Activated CD4-positive, alpha-beta T cell treated with anti-CD3 and anti-CD28 coated beads, Interleukin-2, amount 50 U/mL, for 24 hours (primary cell): ENCODE results near the gene L1CAM.

ENCODE experiments used
- DNase-seq, 2 donors: peaks; one replicate each; pipeline ENCODE4 v3.0.0-alpha.2; 2020; ENCODE audit warnings: low read depth in 1 of 2, low spot score in 1 of 2

The L1CAM gene, protein sequence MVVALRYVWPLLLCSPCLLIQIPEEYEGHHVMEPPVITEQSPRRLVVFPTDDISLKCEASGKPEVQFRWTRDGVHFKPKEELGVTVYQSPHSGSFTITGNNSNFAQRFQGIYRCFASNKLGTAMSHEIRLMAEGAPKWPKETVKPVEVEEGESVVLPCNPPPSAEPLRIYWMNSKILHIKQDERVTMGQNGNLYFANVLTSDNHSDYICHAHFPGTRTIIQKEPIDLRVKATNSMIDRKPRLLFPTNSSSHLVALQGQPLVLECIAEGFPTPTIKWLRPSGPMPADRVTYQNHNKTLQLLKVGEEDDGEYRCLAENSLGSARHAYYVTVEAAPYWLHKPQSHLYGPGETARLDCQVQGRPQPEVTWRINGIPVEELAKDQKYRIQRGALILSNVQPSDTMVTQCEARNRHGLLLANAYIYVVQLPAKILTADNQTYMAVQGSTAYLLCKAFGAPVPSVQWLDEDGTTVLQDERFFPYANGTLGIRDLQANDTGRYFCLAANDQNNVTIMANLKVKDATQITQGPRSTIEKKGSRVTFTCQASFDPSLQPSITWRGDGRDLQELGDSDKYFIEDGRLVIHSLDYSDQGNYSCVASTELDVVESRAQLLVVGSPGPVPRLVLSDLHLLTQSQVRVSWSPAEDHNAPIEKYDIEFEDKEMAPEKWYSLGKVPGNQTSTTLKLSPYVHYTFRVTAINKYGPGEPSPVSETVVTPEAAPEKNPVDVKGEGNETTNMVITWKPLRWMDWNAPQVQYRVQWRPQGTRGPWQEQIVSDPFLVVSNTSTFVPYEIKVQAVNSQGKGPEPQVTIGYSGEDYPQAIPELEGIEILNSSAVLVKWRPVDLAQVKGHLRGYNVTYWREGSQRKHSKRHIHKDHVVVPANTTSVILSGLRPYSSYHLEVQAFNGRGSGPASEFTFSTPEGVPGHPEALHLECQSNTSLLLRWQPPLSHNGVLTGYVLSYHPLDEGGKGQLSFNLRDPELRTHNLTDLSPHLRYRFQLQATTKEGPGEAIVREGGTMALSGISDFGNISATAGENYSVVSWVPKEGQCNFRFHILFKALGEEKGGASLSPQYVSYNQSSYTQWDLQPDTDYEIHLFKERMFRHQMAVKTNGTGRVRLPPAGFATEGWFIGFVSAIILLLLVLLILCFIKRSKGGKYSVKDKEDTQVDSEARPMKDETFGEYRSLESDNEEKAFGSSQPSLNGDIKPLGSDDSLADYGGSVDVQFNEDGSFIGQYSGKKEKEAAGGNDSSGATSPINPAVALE

GRCh38 chrX:153885968-153886903 is at the start of gene L1CAM:
Gene L1CAM, minus strand, starts transcription at chrX:153886173. Its CDS starts 10,337 bp downstream, at chrX:153875836.
- DNase-seq: no peak

- no peak for DNase-seq
These were observed 49.4 kb upstream of the L1CAM start for GRCh38 chrX:153935326-153935851.

- peak in 1 of 2 donors; percentile 40 for DNase-seq
These were observed 48.9 kb upstream of the L1CAM start, which contains the start of gene NAA10 for GRCh38 chrX:153934762-153935325. Gene NAA10, minus strand, starts transcription at chrX:153935037. Its CDS starts 133 bp downstream, at chrX:153934904.

DNA sequence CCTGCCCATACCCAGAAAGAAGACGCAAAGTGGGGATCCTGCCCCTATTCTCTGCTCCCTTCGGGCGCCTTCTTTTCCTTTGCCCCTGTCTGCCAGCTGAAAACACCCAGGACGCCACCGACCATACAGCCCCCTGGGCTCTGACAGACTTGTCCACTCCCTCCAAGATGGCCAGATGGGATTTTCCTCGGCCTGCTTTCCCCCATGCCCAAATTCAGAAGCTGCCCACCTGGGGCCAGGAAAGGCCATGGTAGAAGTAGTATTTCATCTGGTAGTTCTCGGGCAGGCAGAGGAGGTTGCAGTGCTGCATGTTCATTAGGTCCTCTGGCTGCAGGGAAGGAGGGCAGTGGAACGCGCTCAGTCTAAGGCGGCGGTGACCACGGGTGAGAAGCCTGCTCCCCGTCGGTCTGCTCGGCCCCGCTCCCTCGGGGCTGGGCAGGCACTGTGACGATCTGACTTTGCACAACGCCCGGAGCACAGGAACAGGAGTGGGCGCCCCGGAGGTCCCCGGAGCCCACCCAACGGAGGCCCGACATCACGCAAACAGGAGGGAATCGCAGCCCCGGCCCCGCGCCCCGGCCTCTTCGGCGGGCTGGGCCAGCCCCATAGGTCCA is 48.3 kb upstream of the L1CAM start:
- no peak for DNase-seq

- DNase-seq: no peak
These were observed 47.8 kb upstream of the L1CAM start for GRCh38 chrX:153933748-153934147.

DNA sequence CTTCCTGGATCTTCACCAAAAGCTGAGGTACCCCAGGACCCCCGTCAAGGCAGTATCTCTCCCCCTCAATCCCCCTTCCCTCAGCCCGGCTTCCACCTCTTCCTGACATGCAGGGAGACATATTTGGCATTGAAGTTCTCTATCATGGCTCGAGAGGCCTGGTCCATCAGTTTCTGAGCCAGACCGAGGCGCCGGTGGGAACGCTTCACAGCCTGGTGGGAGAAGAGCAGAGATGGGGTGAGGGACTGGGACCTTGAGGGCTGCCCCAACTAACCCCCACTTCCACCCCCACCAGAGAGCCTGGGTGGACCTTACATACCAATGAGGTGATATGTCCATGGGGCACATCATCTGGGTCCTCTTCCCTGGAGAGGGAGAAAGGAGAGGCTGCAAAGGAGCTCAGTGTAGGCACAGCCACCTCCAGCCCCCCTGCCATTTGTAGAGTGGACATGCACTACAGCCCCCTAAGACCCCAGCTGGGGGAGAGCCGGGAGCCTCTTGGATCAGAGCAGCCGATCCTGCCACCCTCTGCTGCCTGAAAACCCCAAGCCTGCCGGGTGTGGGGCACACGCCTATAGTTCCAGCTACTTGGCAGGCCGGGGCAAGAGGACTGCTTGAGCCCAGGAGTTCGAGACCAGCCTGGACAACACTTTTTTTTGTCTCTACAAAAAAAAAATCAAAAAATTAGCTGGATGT is 46.4 kb upstream of the L1CAM start:
- no peak for DNase-seq

- no peak for DNase-seq
These were observed 45.8 kb upstream of the L1CAM start for GRCh38 chrX:153931748-153932147.

- DNase-seq: no peak
These were observed 45.2 kb upstream of the L1CAM start for GRCh38 chrX:153931151-153931550.

GRCh38 chrX:153930011-153930910 is 44.3 kb upstream of the L1CAM start:
- DNase-seq: no peak

DNA sequence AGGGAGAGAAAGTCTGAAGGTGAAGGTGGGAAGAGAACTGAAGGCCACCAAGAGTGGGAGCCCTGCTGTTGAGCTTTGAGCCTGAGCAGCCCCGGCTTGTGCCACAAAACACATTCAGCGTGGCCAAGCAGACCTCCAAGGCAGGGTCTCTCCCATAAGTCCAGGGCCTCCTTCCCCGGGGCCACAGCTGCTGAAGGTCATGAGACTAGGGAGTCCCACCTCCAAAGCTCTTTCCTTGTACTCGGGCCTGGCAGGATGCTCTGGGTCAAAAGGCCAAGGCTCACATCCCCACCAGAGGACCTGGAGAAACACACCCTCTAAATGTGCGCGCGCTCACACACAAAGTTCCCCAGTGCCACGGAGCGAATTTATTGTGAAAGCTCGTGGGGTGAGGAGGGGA is 43.6 kb upstream of the L1CAM start:
- no peak for DNase-seq

- DNase-seq: no peak
These were observed 42.9 kb upstream of the L1CAM start for GRCh38 chrX:153928846-153929245.

DNA sequence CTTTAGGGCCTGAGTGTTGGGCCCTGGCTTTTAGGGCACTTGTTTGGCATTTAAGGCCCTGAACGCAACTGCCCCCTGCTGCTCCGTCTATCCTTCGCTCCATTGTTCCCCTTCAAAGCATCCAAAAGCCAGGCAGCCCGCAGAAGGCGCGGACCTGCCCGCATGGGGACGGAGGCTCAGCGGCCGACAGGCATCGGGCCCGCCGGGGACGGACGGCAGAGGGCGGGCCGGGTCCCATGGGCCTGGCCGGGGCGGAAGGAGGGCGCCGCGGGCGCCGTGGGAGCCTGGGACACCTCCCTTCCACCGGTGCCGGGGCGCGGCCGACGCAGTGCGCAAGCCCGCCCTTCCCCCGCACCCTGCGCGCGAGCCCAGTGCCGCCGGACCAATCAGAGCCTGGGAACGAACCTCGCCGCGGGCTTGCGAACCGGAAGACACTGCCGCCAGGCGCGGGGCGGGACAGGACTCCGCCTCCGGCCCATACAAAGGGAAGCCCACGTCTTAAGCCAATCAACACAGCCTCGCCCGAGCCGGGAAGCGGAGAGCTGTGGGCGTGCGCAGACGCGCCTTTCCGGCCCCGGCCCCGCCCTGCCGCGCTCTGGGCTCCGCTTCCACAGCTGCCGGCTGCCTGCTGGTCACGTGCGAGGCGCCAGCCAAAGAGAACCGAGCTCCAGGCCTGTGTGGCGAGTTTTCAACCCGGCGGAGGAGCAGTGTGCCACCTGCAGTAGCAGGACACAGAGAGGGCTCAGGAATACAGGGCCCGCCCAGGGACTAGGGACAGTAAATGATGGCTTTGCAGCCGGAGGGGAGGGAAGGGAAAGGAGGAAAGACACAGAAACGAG is 42.2 kb upstream of the L1CAM start:
- DNase-seq: peak; percentile 74 to 84

DNA sequence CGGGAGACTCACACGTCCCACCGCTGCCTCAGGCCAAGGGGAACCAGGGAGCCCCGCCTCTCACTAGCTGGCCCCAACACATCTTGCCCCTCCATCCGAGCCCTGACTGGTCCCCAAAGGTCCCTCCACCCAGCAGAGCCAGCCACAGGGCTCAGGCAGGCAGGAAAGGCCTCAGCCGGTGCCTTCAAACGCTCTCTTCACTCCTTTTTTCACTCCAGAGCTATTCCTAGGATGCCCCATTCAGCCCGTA is 41.6 kb upstream of the L1CAM start:
- DNase-seq: no peak

DNA sequence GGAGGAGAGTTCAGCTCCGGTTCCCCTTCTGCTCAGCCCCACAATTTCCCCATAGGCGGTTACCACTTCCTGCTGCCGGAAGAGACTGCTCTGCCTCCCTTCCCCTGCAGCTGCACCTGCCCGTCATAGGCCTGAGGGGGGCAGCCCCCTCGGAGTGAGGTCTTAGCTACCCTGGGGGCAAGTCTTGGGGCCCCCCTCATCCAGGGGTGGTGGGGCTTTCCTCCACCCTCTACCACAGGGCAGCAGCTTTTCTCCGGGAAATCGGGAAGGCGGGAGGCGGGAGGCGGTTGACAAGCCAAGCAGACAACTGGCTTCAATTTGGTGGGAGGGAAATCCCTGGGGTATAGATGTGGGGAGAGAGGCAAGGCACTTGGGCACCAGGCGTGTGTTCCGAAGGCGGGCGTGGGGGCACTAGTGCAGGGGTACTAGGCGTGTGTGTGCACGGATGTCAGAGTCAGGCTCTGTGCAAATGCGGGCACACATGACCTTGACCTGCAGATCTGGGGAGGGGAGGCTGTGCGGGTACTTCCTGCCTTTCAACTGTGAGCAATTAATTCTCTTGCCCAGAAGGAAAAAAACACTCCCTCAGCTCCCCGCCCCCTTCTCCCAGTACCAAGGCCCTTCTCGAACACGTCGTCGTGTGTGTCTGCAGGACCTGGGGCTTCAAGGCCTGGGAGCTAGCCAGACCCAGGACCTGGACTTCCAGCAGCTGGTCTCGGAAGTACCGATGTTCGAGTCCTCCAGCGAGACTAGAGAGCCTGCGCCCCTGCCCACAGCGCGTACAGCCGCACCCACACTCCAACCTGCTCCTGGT is 41.1 kb upstream of the L1CAM start:
- DNase-seq: peak in 1 of 2 donors; percentile 62

DNA sequence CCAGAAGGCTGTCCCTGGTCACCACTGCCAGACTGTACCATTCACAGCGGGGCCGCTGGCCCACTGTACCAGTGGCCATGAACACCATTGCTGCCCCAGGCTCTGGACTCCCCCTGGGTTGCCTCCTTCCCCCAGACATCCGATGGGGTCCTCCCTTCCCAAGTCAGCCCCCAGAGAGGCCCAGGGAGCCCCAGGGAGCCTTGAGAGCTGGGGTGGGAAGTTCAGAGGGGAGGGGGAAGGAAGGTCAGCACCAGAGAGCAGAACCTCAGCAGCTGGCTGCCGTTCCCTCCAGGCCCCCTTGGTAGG is 40.5 kb upstream of the L1CAM start:
- no peak for DNase-seq
